SK-N-SH (cell line): ENCODE data around the gene CHPF. TPM values are rescaled to one million over a fixed set of nuclear protein-coding genes. Genes with fewer than 3 reads are reported as not detected.

Experiments used
- CTCF ChIA-PET: fragments of 300-600, 350-600 bp; formaldehyde crosslinking; extraction: SDS; loops from one replicate; lab custom pipeline; 2021; lab: Yijun Ruan, JAX
- POLR2A ChIA-PET: fragments of 350-600 bp; sonication (Branson Sonifier 250); formaldehyde crosslinking; extraction: SDS; loops from one replicate; lab custom pipeline; 2020; ENCODE audit warnings: antibody characterized with exemption, inconsistent platforms; lab: Yijun Ruan, JAX
- DNase-seq: peaks from one replicate; pipeline ENCODE4 v3.0.0; 2012
- H2AFZ ChIP-seq: fragments of 200-600 bp; sonication (generic); 2 replicates; pipeline ENCODE4 v1.8.1; 2016; ENCODE audit warnings: antibody characterized with exemption, mild to moderate bottlenecking, low read depth
- H3F3A ChIP-seq: fragments of 200-600 bp; sonication (generic); replicated peaks from 2 replicates; pipeline ENCODE3; 2016; ENCODE audit warnings: antibody characterized with exemption, mild to moderate bottlenecking; ENCODE audit not compliant: insufficient read depth
- H3K27ac ChIP-seq, 2 experiments: fragments of 200-500 bp in 1 of 2; fragments of 200-600 bp in 1 of 2; sonication (Bioruptor generic) in 1 of 2; sonication (generic), shearing (Covaris generic) in 1 of 2; 2 replicates each; pipeline versions ENCODE4 v1.5.1 to v1.6.1; 2014 to 2016; ENCODE audit warnings: low read depth in 2 of 2, inconsistent platforms in 1 of 2, low read length in 1 of 2, mild to moderate bottlenecking in 1 of 2, mixed read lengths in 1 of 2
- H3K27me3 ChIP-seq: fragments of 200-600 bp; sonication (generic), shearing (Covaris generic); 2 replicates; pipeline ENCODE4 v1.6.1; 2016; ENCODE audit warnings: mixed run types; ENCODE audit not compliant: insufficient read depth
- H3K36me3 ChIP-seq, 2 experiments: fragments of 200-500 bp in 1 of 2; fragments of 200-600 bp in 1 of 2; sonication (Bioruptor generic) in 1 of 2; sonication (generic) in 1 of 2; replicated peaks in 1 of 2; 2 replicates each; pipeline versions ENCODE3 to v1.5.1; 2014 to 2016; ENCODE audit warnings: low read length in 1 of 2, mild to moderate bottlenecking in 1 of 2; ENCODE audit not compliant: insufficient read depth in 2 of 2, control insufficient read depth in 1 of 2
- H3K4me1 ChIP-seq, 2 experiments: fragments of 200-500 bp in 1 of 2; fragments of 200-600 bp in 1 of 2; sonication (Bioruptor generic) in 1 of 2; sonication (generic), shearing (Covaris generic) in 1 of 2; 2 replicates each; pipeline versions ENCODE4 v1.5.1 to v1.6.1; 2014 to 2016; ENCODE audit warnings: low read depth in 1 of 2, low read length in 1 of 2, mixed run types in 1 of 2; ENCODE audit not compliant: insufficient read depth in 2 of 2, control insufficient read depth in 1 of 2
- H3K4me2 ChIP-seq: fragments of 200-600 bp; sonication (generic), shearing (Covaris generic); 2 replicates; pipeline ENCODE4 v1.6.1; 2017; ENCODE audit warnings: mixed run types
- H3K4me3 ChIP-seq, 2 experiments: fragments of 200-500 bp in 1 of 2; fragments of 200-600 bp in 1 of 2; sonication (Bioruptor generic) in 1 of 2; sonication (generic), shearing (Covaris generic) in 1 of 2; 2 replicates each; pipeline versions ENCODE4 v1.5.1 to v1.8.1; 2014 to 2016; ENCODE audit warnings: low read depth in 2 of 2, inconsistent platforms in 1 of 2, low read length in 1 of 2, mild to moderate bottlenecking in 1 of 2, mixed read lengths in 1 of 2, moderate library complexity in 1 of 2
- H3K79me2 ChIP-seq: fragments of 200-600 bp; sonication (generic); 2 replicates; pipeline ENCODE4 v1.8.1; 2017; ENCODE audit warnings: mild to moderate bottlenecking; ENCODE audit not compliant: insufficient read depth
- H3K9ac ChIP-seq: fragments of 200-600 bp; sonication (generic); 2 replicates; pipeline ENCODE4 v1.6.1; 2017; ENCODE audit warnings: mixed run types
- H3K9me2 ChIP-seq: fragments of 200-600 bp; sonication (generic); 2 replicates; pipeline ENCODE4 v1.6.1; 2017; ENCODE audit warnings: mixed run types
- H3K9me3 ChIP-seq: fragments of 200-600 bp; sonication (generic); 2 replicates; pipeline ENCODE4 v1.6.1; 2017; ENCODE audit warnings: mixed run types, mild to moderate bottlenecking, moderate library complexity
- H4K20me1 ChIP-seq: fragments of 200-600 bp; sonication (generic); 2 replicates; pipeline ENCODE4 v1.6.1; 2017; ENCODE audit warnings: mild to moderate bottlenecking, mixed run types; ENCODE audit not compliant: insufficient read depth
- CHD2 ChIP-seq: fragments of 150-350 bp; IDR thresholded peaks from 2 replicates; pipeline ENCODE4 v1.6.1; 2018; ENCODE audit warnings: low read length; ENCODE audit not compliant: partially characterized antibody
- FOSL2 ChIP-seq: IDR thresholded peaks from 2 replicates; pipeline ENCODE4 v1.4.0; 2012; ENCODE audit warnings: low read depth, mild to moderate bottlenecking, moderate library complexity, borderline replicate concordance
- FOXM1 ChIP-seq: IDR thresholded peaks from 2 replicates; pipeline ENCODE4 v1.4.0; 2012; ENCODE audit warnings: low read depth, mild to moderate bottlenecking
- GATA2 ChIP-seq: sonication (generic); formaldehyde crosslinking; IDR thresholded peaks from 2 replicates; pipeline ENCODE4 v1.5.0; 2020; ENCODE audit warnings: mild to moderate bottlenecking, missing genetic modification reagents
- MXI1 ChIP-seq: IDR thresholded peaks from 2 replicates; pipeline ENCODE4 v1.6.1; 2012; ENCODE audit warnings: mild to moderate bottlenecking, low read depth, low read length, improper control_type of control experiment
- NRF1 ChIP-seq: IDR thresholded peaks from 2 replicates; pipeline ENCODE4 v1.6.1; 2012; ENCODE audit warnings: low read depth, mild to moderate bottlenecking, low read length
- RFX5 ChIP-seq: IDR thresholded peaks from 2 replicates; pipeline ENCODE4 v1.6.1; 2012; ENCODE audit warnings: mild to moderate bottlenecking, improper control_type of control experiment, low read length
- SMC3 ChIP-seq: IDR thresholded peaks from 2 replicates; pipeline ENCODE4 v1.6.1; 2012; ENCODE audit warnings: low read depth, low read length, improper control_type of control experiment
- TAF1 ChIP-seq: IDR thresholded peaks from 2 replicates; pipeline ENCODE4 v1.6.1; 2012; ENCODE audit warnings: low read depth, mild to moderate bottlenecking, low read length, moderate library complexity, borderline replicate concordance
- TCF12 ChIP-seq: IDR thresholded peaks from 2 replicates; pipeline ENCODE4 v1.4.0; 2012
- TEAD4 ChIP-seq: IDR thresholded peaks from 2 replicates; pipeline ENCODE4 v1.4.0; 2012; ENCODE audit warnings: mild to moderate bottlenecking, borderline replicate concordance; ENCODE audit not compliant: insufficient read depth
- YY1 ChIP-seq: IDR thresholded peaks from 2 replicates; pipeline ENCODE4 v1.4.0; 2012; ENCODE audit warnings: low read depth, mild to moderate bottlenecking
- WGBS: methylation state at CpG from one replicate; pipeline ENCODE4 v1.1.6; 2017; ENCODE audit warnings: low lambda C conversion rate; 5-methylcytosine and 5-hydroxymethylcytosine counted together
- polyA plus RNA-seq, 3 experiments: library from polyadenylated mRNA; depleted of rRNA; stranded (reverse); fragments of >200 nt; gene quantifications; 2 replicates each; pipeline ENCODE4 v1.2.3, GENCODE V29; 2012
- TF ChIP-seq, protein P1 (sequence below): IDR thresholded peaks from 2 replicates; pipeline ENCODE4 v1.4.0; 2012; ENCODE audit warnings: low read depth
- TF ChIP-seq, protein P2 (sequence below): IDR thresholded peaks from 2 replicates; pipeline ENCODE4 v1.4.0; 2012; ENCODE audit warnings: low read depth, borderline replicate concordance
- TF ChIP-seq, protein P3 (sequence below): IDR thresholded peaks from 2 replicates; pipeline ENCODE4 v1.6.1; 2012; ENCODE audit warnings: mild to moderate bottlenecking, low read depth, low read length, moderate library complexity
- TF ChIP-seq, protein P4 (sequence below): IDR thresholded peaks from 2 replicates; pipeline ENCODE4; 2012

The CHPF gene
- polyA plus RNA-seq, 1 of the 3 experiments (the other 2 are of a cell fraction) = 141 TPM

DNA sequence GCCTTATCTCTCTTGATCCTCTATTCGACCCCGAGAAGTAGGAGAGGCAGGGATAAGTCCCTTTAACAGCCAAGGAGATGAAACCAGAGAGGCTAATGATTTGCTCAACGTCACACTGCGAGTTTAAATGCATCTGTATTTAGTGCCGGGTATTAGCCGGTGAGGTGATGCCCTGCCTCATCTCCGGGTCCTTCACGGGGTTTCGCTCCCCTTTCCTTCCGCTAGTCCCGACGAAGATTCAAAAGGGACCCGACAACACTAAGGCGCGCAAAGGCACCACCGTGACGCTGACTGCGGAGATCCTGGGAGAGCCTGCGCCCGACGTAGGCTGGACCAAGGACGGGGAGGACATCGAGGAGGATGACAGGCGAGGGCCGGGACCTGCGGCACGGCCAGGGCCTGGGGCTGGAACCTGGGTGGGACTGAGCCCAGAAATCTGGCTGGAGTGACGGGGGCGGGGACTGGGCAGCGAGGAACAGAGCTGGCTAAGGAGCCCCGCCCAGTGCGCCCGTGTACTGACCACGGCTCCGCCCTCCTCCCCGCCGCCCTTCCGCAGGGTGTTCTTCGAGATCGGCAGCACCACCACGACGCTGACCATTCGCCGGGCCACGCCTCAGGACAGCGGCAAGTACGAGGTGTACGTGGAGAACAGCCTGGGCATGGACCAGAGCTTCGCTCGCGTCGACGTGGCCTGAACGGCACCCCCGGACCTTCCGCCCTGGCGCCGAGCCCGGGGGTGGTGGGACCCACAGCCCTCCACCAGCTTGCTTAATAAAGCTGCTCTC, 45.9 kb downstream of the CHPF start:
- H3K9me3 ChIP-seq = no peaks in the 10 kb centered on the region
- H3K36me3 ChIP-seq = peaks cover 3 to 7% of the 10 kb centered on the region in 2 experiments
- H3K9ac ChIP-seq = peak overlapping the region; percentile 90
- no peaks in the 10 kb centered on the region for H3K27me3 ChIP-seq
- H3K4me3 ChIP-seq = peak overlapping the region; percentile 81 to 85
- H3K79me2 ChIP-seq = peaks cover 20% of the 10 kb centered on the region
- H2AFZ ChIP-seq = peak overlapping the region; percentile 78
- no peak; the same call in 1 of the 2 replicates for TF ChIP-seq MXI1
- peak; percentile 12 for TF ChIP-seq CHD2
- TF ChIP-seq, protein P1, sequence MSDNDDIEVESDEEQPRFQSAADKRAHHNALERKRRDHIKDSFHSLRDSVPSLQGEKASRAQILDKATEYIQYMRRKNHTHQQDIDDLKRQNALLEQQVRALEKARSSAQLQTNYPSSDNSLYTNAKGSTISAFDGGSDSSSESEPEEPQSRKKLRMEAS = peak; percentile 70; the same call in 1 of the 2 replicates
- TF ChIP-seq FOSL2 = no peak
- no peak for TF ChIP-seq YY1
- TF ChIP-seq, protein P2, sequence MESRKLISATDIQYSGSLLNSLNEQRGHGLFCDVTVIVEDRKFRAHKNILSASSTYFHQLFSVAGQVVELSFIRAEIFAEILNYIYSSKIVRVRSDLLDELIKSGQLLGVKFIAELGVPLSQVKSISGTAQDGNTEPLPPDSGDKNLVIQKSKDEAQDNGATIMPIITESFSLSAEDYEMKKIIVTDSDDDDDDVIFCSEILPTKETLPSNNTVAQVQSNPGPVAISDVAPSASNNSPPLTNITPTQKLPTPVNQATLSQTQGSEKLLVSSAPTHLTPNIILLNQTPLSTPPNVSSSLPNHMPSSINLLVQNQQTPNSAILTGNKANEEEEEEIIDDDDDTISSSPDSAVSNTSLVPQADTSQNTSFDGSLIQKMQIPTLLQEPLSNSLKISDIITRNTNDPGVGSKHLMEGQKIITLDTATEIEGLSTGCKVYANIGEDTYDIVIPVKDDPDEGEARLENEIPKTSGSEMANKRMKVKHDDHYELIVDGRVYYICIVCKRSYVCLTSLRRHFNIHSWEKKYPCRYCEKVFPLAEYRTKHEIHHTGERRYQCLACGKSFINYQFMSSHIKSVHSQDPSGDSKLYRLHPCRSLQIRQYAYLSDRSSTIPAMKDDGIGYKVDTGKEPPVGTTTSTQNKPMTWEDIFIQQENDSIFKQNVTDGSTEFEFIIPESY = no peak
- TF ChIP-seq RFX5 = no peak
- TF ChIP-seq, protein P3, sequence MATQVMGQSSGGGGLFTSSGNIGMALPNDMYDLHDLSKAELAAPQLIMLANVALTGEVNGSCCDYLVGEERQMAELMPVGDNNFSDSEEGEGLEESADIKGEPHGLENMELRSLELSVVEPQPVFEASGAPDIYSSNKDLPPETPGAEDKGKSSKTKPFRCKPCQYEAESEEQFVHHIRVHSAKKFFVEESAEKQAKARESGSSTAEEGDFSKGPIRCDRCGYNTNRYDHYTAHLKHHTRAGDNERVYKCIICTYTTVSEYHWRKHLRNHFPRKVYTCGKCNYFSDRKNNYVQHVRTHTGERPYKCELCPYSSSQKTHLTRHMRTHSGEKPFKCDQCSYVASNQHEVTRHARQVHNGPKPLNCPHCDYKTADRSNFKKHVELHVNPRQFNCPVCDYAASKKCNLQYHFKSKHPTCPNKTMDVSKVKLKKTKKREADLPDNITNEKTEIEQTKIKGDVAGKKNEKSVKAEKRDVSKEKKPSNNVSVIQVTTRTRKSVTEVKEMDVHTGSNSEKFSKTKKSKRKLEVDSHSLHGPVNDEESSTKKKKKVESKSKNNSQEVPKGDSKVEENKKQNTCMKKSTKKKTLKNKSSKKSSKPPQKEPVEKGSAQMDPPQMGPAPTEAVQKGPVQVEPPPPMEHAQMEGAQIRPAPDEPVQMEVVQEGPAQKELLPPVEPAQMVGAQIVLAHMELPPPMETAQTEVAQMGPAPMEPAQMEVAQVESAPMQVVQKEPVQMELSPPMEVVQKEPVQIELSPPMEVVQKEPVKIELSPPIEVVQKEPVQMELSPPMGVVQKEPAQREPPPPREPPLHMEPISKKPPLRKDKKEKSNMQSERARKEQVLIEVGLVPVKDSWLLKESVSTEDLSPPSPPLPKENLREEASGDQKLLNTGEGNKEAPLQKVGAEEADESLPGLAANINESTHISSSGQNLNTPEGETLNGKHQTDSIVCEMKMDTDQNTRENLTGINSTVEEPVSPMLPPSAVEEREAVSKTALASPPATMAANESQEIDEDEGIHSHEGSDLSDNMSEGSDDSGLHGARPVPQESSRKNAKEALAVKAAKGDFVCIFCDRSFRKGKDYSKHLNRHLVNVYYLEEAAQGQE = no peak
- no peak for TF ChIP-seq TAF1
- no peak for TF ChIP-seq NRF1
- TF ChIP-seq GATA2 = no peak; the same call in 1 of the 2 replicates
- TF ChIP-seq, protein P4, sequence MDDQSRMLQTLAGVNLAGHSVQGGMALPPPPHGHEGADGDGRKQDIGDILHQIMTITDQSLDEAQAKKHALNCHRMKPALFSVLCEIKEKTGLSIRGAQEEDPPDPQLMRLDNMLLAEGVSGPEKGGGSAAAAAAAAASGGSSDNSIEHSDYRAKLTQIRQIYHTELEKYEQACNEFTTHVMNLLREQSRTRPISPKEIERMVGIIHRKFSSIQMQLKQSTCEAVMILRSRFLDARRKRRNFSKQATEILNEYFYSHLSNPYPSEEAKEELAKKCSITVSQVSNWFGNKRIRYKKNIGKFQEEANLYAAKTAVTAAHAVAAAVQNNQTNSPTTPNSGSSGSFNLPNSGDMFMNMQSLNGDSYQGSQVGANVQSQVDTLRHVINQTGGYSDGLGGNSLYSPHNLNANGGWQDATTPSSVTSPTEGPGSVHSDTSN = no peak
- TF ChIP-seq TEAD4 = no peak
- TF ChIP-seq FOXM1 = no peak
- TF ChIP-seq TCF12 = no peak
- TF ChIP-seq SMC3 = no peak
- H3K27ac ChIP-seq = peak overlapping the region; percentile 81 to 99
- peak; percentile 94 for DNase-seq
- POLR2A ChIA-PET = interaction anchor here (0.7 to 4.6 kb wide), 12 partner anchors 9 to 109 kb away, joined by 3 to 53 read pairs (median 10); partner anchors contain the start of genes ASIC4, CHPF and TMEM198
- peak overlapping the region; percentile 98 for H3K4me2 ChIP-seq
- 49% methylated on average over 29 of the region's 59 CpGs for WGBS
- no peaks in the 10 kb centered on the region for H3F3A ChIP-seq
- no peaks in the 10 kb centered on the region for H3K9me2 ChIP-seq
- peaks cover 16 to 63% of the 10 kb centered on the region in 2 experiments for H3K4me1 ChIP-seq
- CTCF ChIA-PET = interaction anchor here (1.0 to 62.1 kb wide), 4 partner anchors 3 to 95 kb away, joined by 3 to 2824 read pairs (median 1416); partner anchors contain the start of genes ASIC4, CHPF, GMPPA and TMEM198
- H4K20me1 ChIP-seq = no peaks in the 10 kb centered on the region
